Esophagus squamous epithelium (tissue), 4 donors: ENCODE data around the gene NPEPL1.
A peak's percentile ranks its signal among the peaks of the same experiment; 100 is the strongest.

Experiments
- CTCF ChIP-seq, 6 experiments: fragments of 450-650 bp in 4 of 6; fragments of 200-600 bp in 2 of 6; sonication (generic) in 2 of 6; IDR thresholded peaks; one replicate each; pipeline ENCODE4 v1.5.1; 2016 to 2019; ENCODE audit warnings: antibody characterized with exemption in 6 of 6, mild to moderate bottlenecking in 4 of 6, moderate library complexity in 4 of 6
- POLR2A ChIP-seq, 4 donors: fragments of 450-650 bp; IDR thresholded peaks; one replicate each; pipeline ENCODE4 v1.6.1; 2017; ENCODE audit warnings: antibody characterized with exemption in 4 of 4, mild to moderate bottlenecking in 4 of 4, moderate library complexity in 3 of 4

- TF ChIP-seq CTCF (IDR thresholded peaks at IDR 0.05), result peak in 1 of 6 experiments; percentile 15
- TF ChIP-seq POLR2A (IDR thresholded peaks at IDR 0.05), result no peak
Observed at GRCh38 chr20:58702859-58703648, 10.5 kb downstream of the NPEPL1 start.
